Heart left ventricle (tissue), 16 donors: ENCODE results near the gene DNAL1. TPM values are rescaled to one million over a fixed set of nuclear protein-coding genes. Genes with fewer than 3 reads are reported as not detected.

Experiments used
- ATAC-seq, 4 donors: fragments of 200-7000 bp; cut with Tn5 transposase; one replicate each; pipeline ENCODE4 v1.9.1; 2020 to 2022; ENCODE audit warnings: moderate library complexity in 4 of 4, mild to moderate bottlenecking in 3 of 4, moderate number of reproducible peaks in 1 of 4
- DNase-seq, 5 donors: peaks; one replicate each; pipeline ENCODE4 v3.0.0-alpha.2; 2020
- H3K27ac ChIP-seq, 12 donors: fragments of 200-600 bp; sonication (generic) in 4 of 12; one replicate each; pipeline versions ENCODE4 v1.5.0 to v1.8.0; 2016 to 2022; ENCODE audit warnings: mild to moderate bottlenecking in 2 of 12
- H3K27me3 ChIP-seq, 9 donors: fragments of 200-600 bp; sonication (generic) in 2 of 9; one replicate each; pipeline versions ENCODE4 v1.5.1 to v1.8.0; 2016 to 2022; ENCODE audit warnings: mild to moderate bottlenecking in 3 of 9
- H3K36me3 ChIP-seq, 9 donors: fragments of 200-600 bp; sonication (generic) in 2 of 9; one replicate each; pipeline versions ENCODE4 v1.5.0 to v1.8.0; 2018 to 2022; ENCODE audit warnings: mild to moderate bottlenecking in 2 of 9
- H3K4me1 ChIP-seq, 12 donors: fragments of 200-600 bp; sonication (generic) in 4 of 12; one replicate each; pipeline versions ENCODE4 v1.5.0 to v1.8.0; 2016 to 2022; ENCODE audit warnings: mild to moderate bottlenecking in 3 of 12
- H3K4me3 ChIP-seq, 12 donors: fragments of 200-600 bp; sonication (generic) in 4 of 12; one replicate each; pipeline versions ENCODE4 v1.5.0 to v1.8.0; 2017 to 2022; ENCODE audit warnings: mild to moderate bottlenecking in 9 of 12, moderate library complexity in 4 of 12
- H3K9me3 ChIP-seq, 12 donors: fragments of 200-600 bp; sonication (generic) in 4 of 12; one replicate each; pipeline versions ENCODE4 v1.5.0 to v1.8.0; 2016 to 2022; ENCODE audit warnings: mild to moderate bottlenecking in 1 of 12
- POLR2A ChIP-seq, 2 donors: fragments of 450-650 bp; IDR thresholded peaks; one replicate each; pipeline ENCODE4 v1.6.1; 2017; ENCODE audit warnings: antibody characterized with exemption in 2 of 2, mild to moderate bottlenecking in 2 of 2, moderate library complexity in 2 of 2
- WGBS, 4 donors: extraction: QIAGEN DNeasy Blood & Tissue Kit in 2 of 4; methylation state at CpG; one replicate each; pipeline versions ENCODE4 v1.1.5 to v1.1.7; 2013 to 2018; 5-methylcytosine and 5-hydroxymethylcytosine counted together
- intact Hi-C, 10 donors: fragments of 100-400 bp; cut with DNase I; formaldehyde crosslinking; loops; one replicate each; pipeline versions ENCODE4 v1.11.1 to v1.14.2; 2022
- long read RNA-seq, 3 donors: library from polyadenylated mRNA; unstranded; transcript quantifications; one replicate each; pipeline ENCODE4 v2.0.0, GENCODE V29; 2020 to 2021
- polyA plus RNA-seq, 2 donors: library from polyadenylated mRNA; stranded (reverse); fragments of 200-250 nt; gene quantifications; one replicate each; pipeline ENCODE4 v1.2.3, GENCODE V29; 2013
- total RNA-seq, 9 donors: library from RNA; depleted of rRNA in 2 of 9; stranded (reverse); fragments of >200 nt in 2 of 9; fragmentation: NEBNext Ultra II Directional in 3 of 9; extraction: Animal tissue kit (Norgen Biotek cat#: 25700) in 3 of 9; gene quantifications; one replicate each; pipeline versions ENCODE4 v1.1.0 to v1.2.4, GENCODE V29; 2016 to 2023
- TF ChIP-seq, protein P1 (sequence below), 12 donors: fragments of 200-600 bp; sonication (generic) in 4 of 12; IDR thresholded peaks; one replicate each; pipeline versions ENCODE4 v1.5.0 to v1.8.0; 2018 to 2022; ENCODE audit warnings: antibody characterized with exemption in 12 of 12, mild to moderate bottlenecking in 5 of 12
- donor health status: ischemic (EF 13 %, LVEDD 7.1; RV severe dilation, severe dysfunction).
- donor health status: healthy with polysubstance abuse.
- donor health status: DM: no; HTN: yes; CAD: no.
- donor health status: DM: no; HTN: no; CAD: no.
- donor health status: ischemic (EF 25% LVEDD 6.9; RV normal size, moderate dysfunction).
- donor health status: ischemic (EF 25% LVEDD 5.7; RV mildly dilated, moderate dysfunction).
- donor health status: healthy.
- donor health status: DM: yes; HTN: yes; CAD: no.
- donor health status: ischemic (EF 35%, LVEDD 5.7; RV mildly dilated, moderate dysfunction).
- donor health status: nonischemic (EF 11% LVEDD 7.7; RV severe dilation, severe dysfunction).
- donor health status: DM: yes; HTN: yes; CAD: no.
- donor health status: PGD.
- donor health status: ischemic (EF 29% LVEDD 5.4; RV normal size, mild dysfunction).
- donor health status: nonischemic (EF 23%, LVEDD 6.1; RV moderate dilation, normal function).

The DNAL1 gene
- total RNA-seq (10 to 100 TPM in 7 of 9 donors, 1 to 10 TPM in 2; 5.2 to 24.5 (median 13.3) TPM), polyA plus RNA-seq (10 to 100 TPM in 1 of 2 donors, 1 to 10 TPM in 1; 8.9 to 19.2 TPM)
- long read RNA-seq, donor 1, full-length matches to known transcripts: 2 of 2 reads
- long read RNA-seq, donor 1, partial matches to known transcripts: 0 of 2 reads
- long read RNA-seq, donor 1, other reads (novel, unspliced or antisense): 0 of 2 reads
- long read RNA-seq, donor 2, full-length matches to known transcripts: 13 of 16 reads
- long read RNA-seq, donor 2, partial matches to known transcripts: 1 of 16 reads
- long read RNA-seq, donor 2, other reads (novel, unspliced or antisense): 2 of 16 reads
- long read RNA-seq, donor 3, full-length matches to known transcripts: 3 of 5 reads
- long read RNA-seq, donor 3, partial matches to known transcripts: 0 of 5 reads
- long read RNA-seq, donor 3, other reads (novel, unspliced or antisense): 2 of 5 reads

GRCh38 chr14:73644531-73645247 lies at the start of gene DNAL1:
DNAL1 (plus strand) TSS chr14:73644986; CDS start chr14:73645040, 54 bp downstream.
- Histone ChIP-seq H3K4me1 (peaks cover 0 to 18% (median 14%) of the 10 kb centered on the region in 12 donors), H3K36me3 (no peaks in the 10 kb centered on the region), H3K27ac (peak within 1 kb of the TSS; percentile 74 to 94 (median 89)), H3K9me3 (no peaks in the 10 kb centered on the region), H3K4me3 (peak within 1 kb of the TSS; percentile 52 to 87 (median 78)), H3K27me3 (no peaks in the 10 kb centered on the region)
- ATAC-seq (peak; percentile 99 to 100 (median 100)), DNase-seq (peak; percentile 94 to 97 (median 95))
- 0 to 1% (median 0%) methylated on average over 40 to 43 of the region's 43 CpGs for WGBS, 4 donors
- TF ChIP-seq POLR2A (IDR thresholded peaks at IDR 0.05): peak in 1 of 2 donors; percentile 73
- TF ChIP-seq, protein P1, sequence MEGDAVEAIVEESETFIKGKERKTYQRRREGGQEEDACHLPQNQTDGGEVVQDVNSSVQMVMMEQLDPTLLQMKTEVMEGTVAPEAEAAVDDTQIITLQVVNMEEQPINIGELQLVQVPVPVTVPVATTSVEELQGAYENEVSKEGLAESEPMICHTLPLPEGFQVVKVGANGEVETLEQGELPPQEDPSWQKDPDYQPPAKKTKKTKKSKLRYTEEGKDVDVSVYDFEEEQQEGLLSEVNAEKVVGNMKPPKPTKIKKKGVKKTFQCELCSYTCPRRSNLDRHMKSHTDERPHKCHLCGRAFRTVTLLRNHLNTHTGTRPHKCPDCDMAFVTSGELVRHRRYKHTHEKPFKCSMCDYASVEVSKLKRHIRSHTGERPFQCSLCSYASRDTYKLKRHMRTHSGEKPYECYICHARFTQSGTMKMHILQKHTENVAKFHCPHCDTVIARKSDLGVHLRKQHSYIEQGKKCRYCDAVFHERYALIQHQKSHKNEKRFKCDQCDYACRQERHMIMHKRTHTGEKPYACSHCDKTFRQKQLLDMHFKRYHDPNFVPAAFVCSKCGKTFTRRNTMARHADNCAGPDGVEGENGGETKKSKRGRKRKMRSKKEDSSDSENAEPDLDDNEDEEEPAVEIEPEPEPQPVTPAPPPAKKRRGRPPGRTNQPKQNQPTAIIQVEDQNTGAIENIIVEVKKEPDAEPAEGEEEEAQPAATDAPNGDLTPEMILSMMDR (IDR thresholded peaks at IDR 0.05): peak in 1 of 12 donors; percentile 9
- intact Hi-C loops: loop anchor here in 2 of 10 donors (5.0 to 10.0 kb wide), 2 partner anchors 68 to 70 kb away; partner anchors contain the start of gene PNMA1 (in 2 of the 2)

DNA sequence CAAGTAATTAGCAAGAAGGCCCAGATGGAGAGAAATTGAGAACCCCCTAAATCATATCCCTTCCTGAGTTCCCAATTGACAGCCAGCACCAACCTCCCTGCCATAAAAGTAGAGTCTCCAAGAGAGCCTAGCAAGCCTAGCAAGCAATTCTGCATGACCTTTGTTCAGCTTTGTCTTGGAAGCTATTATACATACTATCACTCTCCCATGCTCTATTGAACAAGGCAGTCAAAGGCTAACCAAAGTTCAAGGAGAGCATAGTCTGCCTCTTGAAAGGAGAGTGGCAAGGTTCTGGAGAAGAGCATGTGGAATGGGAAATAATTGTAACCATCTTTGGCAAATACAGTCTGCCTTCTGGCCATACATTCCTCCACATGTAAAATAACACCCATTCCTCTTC lies 45.3 kb upstream of the DNAL1 start:
- no peaks in the 10 kb centered on the region for H3K27me3 ChIP-seq
- intact Hi-C loops: no loop called here
- no peaks in the 10 kb centered on the region for H3K4me1 ChIP-seq
- no peak overlapping the region for H3K4me3 ChIP-seq
- ATAC-seq: no peak
- DNase-seq: no peak
- no peaks in the 10 kb centered on the region for H3K9me3 ChIP-seq
- no peaks in the 10 kb centered on the region for H3K36me3 ChIP-seq
- no peak for TF ChIP-seq POLR2A (IDR thresholded peaks at IDR 0.05)
- TF ChIP-seq, protein P1 (IDR thresholded peaks at IDR 0.05): no peak
- no peak overlapping the region for H3K27ac ChIP-seq

DNA sequence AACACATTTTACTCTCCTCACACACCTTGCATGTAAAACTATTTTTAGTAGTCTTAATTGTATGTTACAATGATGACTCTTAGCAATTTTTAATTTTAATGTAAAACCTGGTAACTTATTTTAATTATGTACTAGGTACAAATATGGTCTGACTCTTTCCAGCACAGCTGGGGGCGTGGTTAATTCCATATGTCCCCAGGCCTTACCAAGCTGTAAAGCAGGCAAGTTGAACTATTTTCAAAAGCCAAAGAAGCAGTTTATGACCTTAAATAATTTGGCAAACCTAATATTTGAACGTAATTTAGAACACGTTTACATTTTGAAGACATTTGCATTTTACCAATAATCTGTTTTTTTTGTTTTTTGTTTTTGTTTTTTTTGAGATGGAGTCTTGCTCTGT lies 41.8 kb upstream of the DNAL1 start:
- DNase-seq (no peak), ATAC-seq (no peak)
- no peak overlapping the region for H3K27ac ChIP-seq
- H3K9me3 ChIP-seq: no peaks in the 10 kb centered on the region
- WGBS, 4 donors: 76 to 88% (median 84%) methylated on average over 3 of the region's 3 CpGs
- intact Hi-C loops: no loop called here
- TF ChIP-seq POLR2A (IDR thresholded peaks at IDR 0.05): no peak
- TF ChIP-seq, protein P1 (IDR thresholded peaks at IDR 0.05): no peak
- H3K27me3 ChIP-seq: no peaks in the 10 kb centered on the region
- no peak overlapping the region for H3K4me3 ChIP-seq
- no peaks in the 10 kb centered on the region for H3K36me3 ChIP-seq
- H3K4me1 ChIP-seq: no peaks in the 10 kb centered on the region

- Histone ChIP-seq H3K36me3 (no peaks in the 10 kb centered on the region), H3K4me1 (no peaks in the 10 kb centered on the region), H3K9me3 (peaks cover 0 to 8% (median 0%) of the 10 kb centered on the region in 12 donors), H3K27ac (no peak overlapping the region), H3K4me3 (no peak overlapping the region), H3K27me3 (no peaks in the 10 kb centered on the region)
- intact Hi-C loops: no loop called here
- WGBS, 4 donors: 94 to 95% (median 95%) methylated on average over 3 of the region's 3 CpGs
- no peak for TF ChIP-seq POLR2A (IDR thresholded peaks at IDR 0.05)
- TF ChIP-seq, protein P1 (IDR thresholded peaks at IDR 0.05): no peak
- no peak for ATAC-seq
- no peak for DNase-seq
Observed at GRCh38 chr14:73606271-73606670, 38.5 kb upstream of the DNAL1 start.
